ENCODE results near the gene ANKHD1.

Gene ANKHD1

GRCh38 chr5:140524003-140524402 lies 122.4 kb downstream of the ANKHD1 start:
- in situ Hi-C loops (cut with HindIII; ENCODE audit: low sequenced_read_pairs), result no loop called here

DNA sequence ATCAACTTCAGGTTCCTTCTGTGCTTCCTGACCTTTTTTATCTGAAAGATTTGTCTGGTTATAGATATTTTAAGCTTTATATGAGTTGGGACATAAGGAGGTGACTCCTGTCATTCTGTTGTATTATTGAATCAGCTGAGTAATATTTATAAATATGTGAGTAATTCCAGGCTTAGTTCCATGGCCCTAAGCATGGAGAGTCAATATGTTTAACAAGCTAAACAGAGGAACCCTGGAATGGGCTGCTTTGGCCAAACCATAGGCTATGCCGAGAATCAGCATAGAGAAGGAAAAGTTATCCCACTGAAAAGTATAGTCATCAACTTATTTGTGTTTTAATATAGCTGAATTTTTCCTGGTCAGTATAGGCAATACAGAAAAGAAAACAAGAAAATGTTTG lies 138.6 kb downstream of the ANKHD1 start:
- in situ Hi-C loops (cut with HindIII; ENCODE audit: low sequenced_read_pairs), result loop anchor here (5.0 kb wide), 1 partner anchor 68 kb away; no protein-coding TSS in a partner anchor

GRCh38 chr5:140542972-140543371 lies 141.3 kb downstream of the ANKHD1 start:
- in situ Hi-C loops (cut with HindIII; ENCODE audit: low sequenced_read_pairs), result loop anchor here (5.0 kb wide), 1 partner anchor 71 kb away; no protein-coding TSS in a partner anchor

DNA sequence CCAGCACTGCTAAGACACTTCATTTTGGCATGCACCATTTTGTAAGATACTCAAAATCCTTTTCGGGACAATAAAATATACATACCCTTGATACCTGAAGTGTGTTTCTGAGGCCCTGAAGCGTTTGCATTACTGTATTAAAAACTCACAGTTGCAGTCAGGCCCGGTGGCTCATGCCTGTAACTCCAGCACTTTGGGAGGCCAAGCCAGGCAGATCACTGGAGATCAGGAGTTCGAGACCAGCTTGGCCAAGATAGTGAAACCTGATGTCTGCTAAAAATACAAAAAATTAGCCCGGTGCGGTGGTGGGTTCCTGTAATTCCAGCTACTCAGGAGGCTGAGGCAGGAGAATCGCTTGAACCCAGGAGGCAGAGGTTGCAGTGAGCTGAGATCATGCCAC lies 143.4 kb downstream of the ANKHD1 start:
- in situ Hi-C loops (cut with HindIII; ENCODE audit: low sequenced_read_pairs), result loop anchor here (5.0 kb wide), 1 partner anchor 73 kb away; no protein-coding TSS in a partner anchor

DNA sequence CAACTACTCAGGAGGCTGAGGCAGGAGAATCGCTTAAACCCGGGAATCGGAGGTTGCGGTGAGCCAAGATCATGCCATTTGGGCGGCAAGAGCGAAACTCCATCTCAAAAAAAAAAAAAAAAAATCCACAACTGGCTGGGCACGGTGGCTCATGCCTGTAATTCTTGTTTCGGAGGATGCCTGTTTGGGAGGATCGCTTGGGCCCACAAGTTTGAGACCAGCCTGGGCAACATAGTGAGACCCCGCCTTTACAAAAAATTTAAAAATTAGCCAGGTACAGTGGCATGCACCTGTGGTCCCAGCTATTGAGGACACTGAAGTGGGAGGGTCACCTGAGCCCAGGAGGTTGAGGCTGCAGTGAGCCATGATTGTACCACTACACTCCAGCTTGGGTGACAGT lies 144.0 kb downstream of the ANKHD1 start:
- in situ Hi-C loops (cut with HindIII; ENCODE audit: low sequenced_read_pairs), result no loop called here

GRCh38 chr5:140546851-140547507 lies 145.3 kb downstream of the ANKHD1 start:
- in situ Hi-C loops (cut with HindIII; ENCODE audit: low sequenced_read_pairs), result no loop called here

- in situ Hi-C loops (cut with HindIII; ENCODE audit: low sequenced_read_pairs), result no loop called here
These were observed 146.1 kb downstream of the ANKHD1 start, which contains the start of gene EIF4EBP3 for GRCh38 chr5:140547508-140548299. Gene EIF4EBP3, plus strand, starts transcription at chr5:140547662. Its CDS starts 76 bp downstream, at chr5:140547738.

DNA sequence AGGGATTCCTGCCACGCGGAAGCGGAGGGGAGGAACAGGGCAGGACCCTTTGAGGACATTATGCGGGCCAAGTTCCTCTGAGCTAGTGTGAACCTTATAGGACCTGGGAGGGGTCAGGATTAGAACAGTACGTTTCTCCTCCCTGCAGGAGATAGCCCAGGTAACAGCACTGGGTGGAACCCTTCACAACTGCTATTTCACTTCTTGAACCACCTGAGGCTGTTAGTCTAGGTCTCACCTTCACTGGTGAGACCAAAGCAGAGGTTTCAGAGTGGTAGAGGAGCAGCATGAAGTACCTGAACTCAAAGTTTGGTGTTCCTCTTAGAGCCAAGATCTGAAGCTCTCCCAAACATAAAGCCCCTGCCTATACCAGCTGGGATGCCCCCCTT lies 146.7 kb downstream of the ANKHD1 start:
- in situ Hi-C loops (cut with HindIII; ENCODE audit: low sequenced_read_pairs), result no loop called here

- in situ Hi-C loops (cut with HindIII; ENCODE audit: low sequenced_read_pairs), result no loop called here
These were observed 147.2 kb downstream of the ANKHD1 start for GRCh38 chr5:140548791-140549190.

GRCh38 chr5:140549237-140550144 lies 147.9 kb downstream of the ANKHD1 start:
- in situ Hi-C loops (cut with HindIII; ENCODE audit: low sequenced_read_pairs), result no loop called here

GRCh38 chr5:140550147-140551079 lies 148.8 kb downstream of the ANKHD1 start:
- in situ Hi-C loops (cut with HindIII; ENCODE audit: low sequenced_read_pairs), result no loop called here

DNA sequence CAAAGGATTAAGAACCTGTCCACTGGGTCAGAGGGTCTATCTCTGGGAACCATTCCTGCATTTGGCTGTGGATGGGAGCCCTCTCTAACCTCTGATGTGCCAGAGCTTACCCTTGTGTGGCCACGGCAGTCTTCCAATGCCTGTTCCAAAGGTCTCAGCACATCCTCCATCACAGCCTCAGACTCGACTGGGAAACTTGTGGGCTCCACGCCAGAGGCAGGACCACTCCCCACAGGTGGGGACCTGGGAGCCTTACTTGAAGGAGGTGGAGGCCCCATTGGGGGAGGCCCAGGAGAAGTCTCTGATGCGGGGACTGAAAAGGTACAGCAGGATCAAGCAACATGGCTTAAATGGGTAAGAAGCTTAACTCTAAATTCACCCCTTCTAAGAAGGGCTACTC lies 150.2 kb downstream of the ANKHD1 start:
- in situ Hi-C loops (cut with HindIII; ENCODE audit: low sequenced_read_pairs), result no loop called here

GRCh38 chr5:140553657-140554056 lies 152.0 kb downstream of the ANKHD1 start:
- in situ Hi-C loops (cut with HindIII; ENCODE audit: low sequenced_read_pairs), result no loop called here

- in situ Hi-C loops (cut with HindIII; ENCODE audit: low sequenced_read_pairs), result no loop called here
These were observed 152.8 kb downstream of the ANKHD1 start for GRCh38 chr5:140554454-140554853.

- in situ Hi-C loops (cut with HindIII; ENCODE audit: low sequenced_read_pairs), result no loop called here
These were observed 154.2 kb downstream of the ANKHD1 start for GRCh38 chr5:140555747-140556312.

- in situ Hi-C loops (cut with HindIII; ENCODE audit: low sequenced_read_pairs), result no loop called here
These were observed 154.8 kb downstream of the ANKHD1 start for GRCh38 chr5:140556438-140556837.

DNA sequence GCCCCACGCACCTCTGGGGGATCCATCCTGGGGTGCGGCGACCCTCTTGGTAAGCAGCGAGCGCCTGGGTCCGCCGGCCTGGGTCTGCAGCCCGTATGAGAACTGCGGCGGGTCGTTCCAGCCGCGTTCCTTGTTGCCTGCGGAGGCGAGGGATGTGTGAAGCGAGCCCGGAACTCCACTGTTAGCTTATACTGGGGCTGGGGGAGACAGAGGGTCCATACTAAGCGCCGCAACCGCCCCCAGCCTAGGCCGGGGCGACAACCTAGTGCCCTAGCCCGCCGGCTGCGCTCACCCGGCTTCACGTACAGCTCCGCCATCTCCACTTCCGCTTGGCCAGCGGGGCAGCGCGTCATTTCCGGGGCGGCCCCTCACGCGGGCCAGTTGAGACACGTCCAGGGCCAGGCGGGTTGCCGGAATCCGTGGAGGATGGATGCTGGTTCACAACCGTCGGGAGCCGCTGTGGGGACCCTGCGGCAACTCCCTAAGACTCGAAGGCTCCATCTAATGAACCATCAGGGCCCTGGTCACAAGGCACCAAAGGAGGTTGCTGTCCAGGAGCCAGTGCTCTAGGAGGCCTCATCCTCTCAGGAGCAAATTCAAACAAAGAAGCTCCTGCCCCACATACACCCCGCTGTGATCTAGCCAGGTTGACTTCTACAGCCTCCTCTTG lies 155.6 kb downstream of the ANKHD1 start, which contains the start of gene SRA1:
SRA1 (minus strand) TSS at position 338 of the 670 bp plus-strand sequence; CDS start at position 317, 21 bp downstream.
- in situ Hi-C loops (cut with HindIII; ENCODE audit: low sequenced_read_pairs), result no loop called here

DNA sequence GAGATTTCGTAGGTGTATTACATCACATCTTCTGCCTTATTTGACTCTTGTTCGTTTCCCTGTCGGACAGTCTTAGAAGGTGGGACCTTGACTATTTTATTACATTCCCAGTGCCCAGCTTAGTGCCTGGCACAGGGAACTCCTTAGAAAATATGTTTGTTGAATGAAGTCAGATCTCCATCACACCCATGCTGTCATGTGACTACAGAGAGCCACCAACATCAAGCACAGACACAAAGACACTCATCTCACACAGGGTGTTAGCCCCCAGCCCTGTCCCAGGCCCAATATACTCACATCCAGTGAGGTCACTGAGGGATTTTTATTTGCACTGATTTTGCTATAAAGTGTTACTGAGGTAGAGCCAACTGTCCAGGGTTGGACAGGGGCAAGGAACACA lies 156.3 kb downstream of the ANKHD1 start:
- in situ Hi-C loops (cut with HindIII; ENCODE audit: low sequenced_read_pairs), result no loop called here

GRCh38 chr5:140558542-140558941 lies 156.9 kb downstream of the ANKHD1 start:
- in situ Hi-C loops (cut with HindIII; ENCODE audit: low sequenced_read_pairs), result no loop called here
